Ascending aorta (tissue), 2 donors: ENCODE data around the gene STX2. TPM values are rescaled to one million over a fixed set of nuclear protein-coding genes. Genes with fewer than 3 reads are reported as not detected.
A peak's percentile ranks its signal among the peaks of the same experiment; 100 is the strongest.
"Not testable (repeated sequence)": the region's sequence is repeated elsewhere in the genome, so short reads cannot be mapped to it uniquely, and the experiment has no call there.

Source experiments
- DNase-seq, 2 donors: peaks; one replicate each; pipeline ENCODE4 v3.0.0-alpha.2; 2019; ENCODE audit warnings: low spot score in 2 of 2
- H3K27ac ChIP-seq, 2 donors: fragments of 200-600 bp; sonication (generic); one replicate each; pipeline ENCODE4 v1.5.1; 2016 to 2017; ENCODE audit warnings: mild to moderate bottlenecking in 1 of 2
- H3K27me3 ChIP-seq: fragments of 200-600 bp; sonication (generic); one replicate; pipeline ENCODE4 v1.5.1; 2017
- H3K36me3 ChIP-seq, 2 donors: fragments of 200-600 bp; sonication (generic); one replicate each; pipeline ENCODE4 v1.5.1; 2016
- H3K4me1 ChIP-seq, 2 donors: fragments of 200-600 bp; sonication (generic); one replicate each; pipeline ENCODE4 v1.5.1; 2016 to 2017; ENCODE audit warnings: mild to moderate bottlenecking in 1 of 2
- H3K4me3 ChIP-seq, 2 donors: fragments of 200-600 bp; sonication (generic); one replicate each; pipeline ENCODE4 v1.5.1; 2016 to 2017; ENCODE audit warnings: mild to moderate bottlenecking in 1 of 2
- H3K9me3 ChIP-seq, 2 donors: fragments of 200-600 bp; sonication (generic); one replicate each; pipeline ENCODE4 v1.5.1; 2016
- intact Hi-C: fragments of 100-400 bp; cut with DNase I; formaldehyde crosslinking; loops from one replicate; pipeline ENCODE4 v1.15.1; 2023
- total RNA-seq: library from RNA; depleted of rRNA; stranded (reverse); fragments of >200 nt; gene quantifications from one replicate; pipeline ENCODE4 v1.1.0, GENCODE V29; 2016
- TF ChIP-seq, protein P1 (sequence below), 3 experiments: fragments of 200-600 bp in 2 of 3; fragments of 450-650 bp in 1 of 3; sonication (generic) in 2 of 3; IDR thresholded peaks; one replicate each; pipeline ENCODE4 v1.5.1; 2016 to 2019; ENCODE audit warnings: antibody characterized with exemption in 3 of 3, mild to moderate bottlenecking in 1 of 3, moderate library complexity in 1 of 3

The STX2 gene
- 16.6 TPM for total RNA-seq

DNA sequence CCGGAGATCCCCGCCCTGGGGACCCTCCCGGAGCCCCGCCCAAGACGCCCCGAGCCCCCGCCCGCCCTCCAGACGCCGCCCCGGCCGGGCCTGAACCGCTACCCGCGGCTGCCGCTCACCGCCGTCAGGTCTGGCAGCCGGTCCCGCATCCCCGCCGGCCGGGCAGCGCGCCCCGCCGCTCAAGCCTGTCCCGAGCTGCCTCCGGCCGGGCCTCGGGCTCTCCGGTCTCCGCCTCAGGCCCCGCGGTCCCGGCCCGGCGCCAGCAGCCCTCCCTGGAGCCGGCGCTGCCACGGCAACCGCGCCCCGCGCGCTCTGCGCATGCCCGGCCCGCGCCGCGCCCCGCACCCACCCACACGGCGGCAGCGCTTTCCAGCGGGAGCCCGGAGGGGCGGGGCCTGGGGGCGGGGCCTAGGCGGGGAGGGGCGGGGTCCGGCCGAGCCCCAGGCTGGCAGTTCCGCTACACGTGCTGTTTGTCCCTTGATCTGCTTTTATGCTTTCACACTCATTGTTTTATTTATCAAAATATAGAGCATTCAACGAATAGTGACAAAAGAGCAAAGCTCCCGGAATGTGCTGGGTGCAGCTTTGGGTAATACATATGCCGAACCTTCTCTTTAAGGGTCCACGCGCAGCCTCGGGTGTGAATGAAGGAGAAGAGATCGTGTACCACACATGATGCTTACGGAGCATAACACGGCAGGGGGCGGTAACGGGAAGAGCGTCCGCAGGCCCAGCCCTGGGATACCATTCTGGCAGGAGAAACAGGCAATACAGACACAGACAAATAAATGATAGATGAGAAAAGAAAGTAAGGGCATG is at the start of gene STX2:
TSS of gene STX2 (minus strand) at position 300 of the 819 bp plus-strand sequence. CDS start at position 149, 151 bp downstream.
- no peaks in the 10 kb centered on the region for H3K9me3 ChIP-seq
- peak; percentile 31 to 92 for DNase-seq
- peak within 1 kb of the TSS; percentile 93 to 100 for H3K4me3 ChIP-seq
- H3K27me3 ChIP-seq: no peaks in the 10 kb centered on the region
- intact Hi-C loops: loop anchor here (1.0 to 2.0 kb wide), 2 partner anchors 20 to 32 kb away; no protein-coding TSS in a partner anchor
- H3K4me1 ChIP-seq: peaks cover 5 to 8% of the 10 kb centered on the region in 2 donors
- TF ChIP-seq, protein P1, sequence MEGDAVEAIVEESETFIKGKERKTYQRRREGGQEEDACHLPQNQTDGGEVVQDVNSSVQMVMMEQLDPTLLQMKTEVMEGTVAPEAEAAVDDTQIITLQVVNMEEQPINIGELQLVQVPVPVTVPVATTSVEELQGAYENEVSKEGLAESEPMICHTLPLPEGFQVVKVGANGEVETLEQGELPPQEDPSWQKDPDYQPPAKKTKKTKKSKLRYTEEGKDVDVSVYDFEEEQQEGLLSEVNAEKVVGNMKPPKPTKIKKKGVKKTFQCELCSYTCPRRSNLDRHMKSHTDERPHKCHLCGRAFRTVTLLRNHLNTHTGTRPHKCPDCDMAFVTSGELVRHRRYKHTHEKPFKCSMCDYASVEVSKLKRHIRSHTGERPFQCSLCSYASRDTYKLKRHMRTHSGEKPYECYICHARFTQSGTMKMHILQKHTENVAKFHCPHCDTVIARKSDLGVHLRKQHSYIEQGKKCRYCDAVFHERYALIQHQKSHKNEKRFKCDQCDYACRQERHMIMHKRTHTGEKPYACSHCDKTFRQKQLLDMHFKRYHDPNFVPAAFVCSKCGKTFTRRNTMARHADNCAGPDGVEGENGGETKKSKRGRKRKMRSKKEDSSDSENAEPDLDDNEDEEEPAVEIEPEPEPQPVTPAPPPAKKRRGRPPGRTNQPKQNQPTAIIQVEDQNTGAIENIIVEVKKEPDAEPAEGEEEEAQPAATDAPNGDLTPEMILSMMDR (IDR thresholded peaks at IDR 0.05): peak in 2 of 3 experiments; percentile 29 to 30
- H3K27ac ChIP-seq: peak within 1 kb of the TSS; percentile 64 to 75
- no peaks in the 10 kb centered on the region for H3K36me3 ChIP-seq

DNA sequence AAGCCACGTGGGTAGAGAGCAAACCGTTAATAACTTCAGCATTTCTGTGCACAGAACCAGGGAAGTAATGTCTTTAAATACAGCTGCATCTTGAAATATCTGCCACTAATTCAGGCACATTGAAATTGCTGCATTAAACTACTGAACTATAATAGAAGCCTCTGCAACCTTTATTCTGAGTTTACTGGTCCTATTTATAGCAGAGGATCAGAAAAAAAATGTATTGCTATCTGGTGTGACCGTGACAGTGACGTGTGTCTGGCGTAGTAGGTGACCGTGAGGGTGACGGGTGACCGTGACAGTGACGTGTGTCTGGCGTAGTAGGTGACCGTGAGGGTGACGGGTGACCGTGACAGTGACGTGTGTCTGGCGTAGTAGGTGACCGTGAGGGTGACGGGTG is 48.1 kb upstream of the STX2 start:
- H3K4me1 ChIP-seq, H3K4me3 ChIP-seq, DNase-seq, H3K9me3 ChIP-seq, H3K27ac ChIP-seq, H3K36me3 ChIP-seq, intact Hi-C loops, H3K27me3 ChIP-seq: not testable (repeated sequence)

DNA sequence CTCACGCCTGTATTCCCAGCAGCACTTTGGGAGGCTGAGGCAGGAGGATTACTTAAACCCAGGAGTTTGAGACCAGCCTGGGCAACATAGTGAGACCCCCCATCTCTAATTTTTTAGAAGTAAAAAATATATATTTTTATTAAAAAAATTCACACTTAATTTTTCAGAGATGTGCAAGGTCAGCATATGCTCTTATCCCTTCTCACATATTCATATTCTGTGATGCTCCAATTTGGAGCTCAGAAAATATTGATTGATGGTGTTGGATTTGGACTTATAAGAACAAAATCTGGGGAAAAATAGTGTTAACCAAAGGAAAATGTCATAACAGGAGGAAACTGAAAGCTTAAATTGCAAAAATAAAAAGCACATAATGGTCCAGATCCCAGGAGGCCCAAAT is 42.5 kb upstream of the STX2 start:
- intact Hi-C loops: no loop called here
- DNase-seq: no peak
- no peaks in the 10 kb centered on the region for H3K9me3 ChIP-seq
- H3K36me3 ChIP-seq: peaks cover 3 to 8% of the 10 kb centered on the region in 2 donors
- no peaks in the 10 kb centered on the region for H3K27me3 ChIP-seq
- no peak overlapping the region for H3K4me3 ChIP-seq
- H3K27ac ChIP-seq: no peak overlapping the region
- TF ChIP-seq, protein P1 (IDR thresholded peaks at IDR 0.05): no peak
- no peaks in the 10 kb centered on the region for H3K4me1 ChIP-seq

DNA sequence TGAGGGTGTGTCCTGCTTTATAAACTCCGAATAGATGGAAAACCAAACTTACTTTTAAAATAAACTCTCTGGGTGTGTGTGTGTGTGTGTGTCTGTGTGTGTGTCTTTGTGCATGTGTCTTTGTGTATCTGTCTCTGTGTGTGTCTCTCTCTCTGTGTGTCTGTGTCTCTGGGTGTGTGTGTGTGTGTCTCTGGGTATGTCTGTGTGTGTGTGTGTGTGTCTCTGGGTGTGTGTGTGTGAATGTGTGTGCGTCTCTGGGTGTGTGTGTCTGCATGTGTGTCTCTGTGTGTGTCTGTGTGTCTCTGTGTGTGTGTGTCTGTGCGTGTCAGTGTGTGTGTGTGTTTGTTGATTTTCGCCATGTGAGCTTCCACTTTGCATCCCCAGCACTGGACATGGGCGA is 42.0 kb upstream of the STX2 start:
- no peaks in the 10 kb centered on the region for H3K9me3 ChIP-seq
- H3K27me3 ChIP-seq: no peaks in the 10 kb centered on the region
- intact Hi-C loops: no loop called here
- no peak overlapping the region for H3K27ac ChIP-seq
- H3K4me1 ChIP-seq: no peaks in the 10 kb centered on the region
- DNase-seq: no peak
- TF ChIP-seq, protein P1 (IDR thresholded peaks at IDR 0.05): no peak
- H3K4me3 ChIP-seq: no peak overlapping the region
- H3K36me3 ChIP-seq: peaks cover 8 to 13% of the 10 kb centered on the region in 2 donors

DNA sequence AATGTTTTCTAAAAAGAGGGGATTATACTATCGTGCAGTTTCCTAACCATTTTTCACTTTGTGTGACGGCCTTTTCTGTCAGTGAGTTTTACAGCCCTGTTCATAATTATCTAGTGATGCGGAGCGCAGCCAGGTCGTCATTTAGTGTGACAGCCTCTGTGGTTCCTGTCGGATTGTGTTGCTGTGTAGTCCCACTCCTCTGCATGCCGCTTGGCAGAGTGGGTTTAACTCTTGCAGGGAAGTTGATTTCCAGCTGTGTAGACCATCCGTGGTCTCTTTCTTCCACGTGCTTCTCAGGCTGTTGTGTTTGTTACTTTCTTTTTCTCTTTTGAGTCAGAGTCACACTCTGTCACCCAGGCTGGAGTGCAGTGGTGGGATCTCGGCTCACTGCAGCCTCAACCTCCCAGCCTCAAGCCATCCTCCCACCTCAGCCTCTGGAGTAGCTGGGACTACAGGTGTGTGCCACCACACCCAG is 41.4 kb upstream of the STX2 start:
- H3K27ac ChIP-seq: no peak overlapping the region
- H3K36me3 ChIP-seq: peaks cover 14 to 19% of the 10 kb centered on the region in 2 donors
- intact Hi-C loops: no loop called here
- H3K4me3 ChIP-seq: no peak overlapping the region
- no peaks in the 10 kb centered on the region for H3K4me1 ChIP-seq
- H3K9me3 ChIP-seq: no peaks in the 10 kb centered on the region
- TF ChIP-seq, protein P1 (IDR thresholded peaks at IDR 0.05): no peak
- H3K27me3 ChIP-seq: no peaks in the 10 kb centered on the region
- no peak for DNase-seq

DNA sequence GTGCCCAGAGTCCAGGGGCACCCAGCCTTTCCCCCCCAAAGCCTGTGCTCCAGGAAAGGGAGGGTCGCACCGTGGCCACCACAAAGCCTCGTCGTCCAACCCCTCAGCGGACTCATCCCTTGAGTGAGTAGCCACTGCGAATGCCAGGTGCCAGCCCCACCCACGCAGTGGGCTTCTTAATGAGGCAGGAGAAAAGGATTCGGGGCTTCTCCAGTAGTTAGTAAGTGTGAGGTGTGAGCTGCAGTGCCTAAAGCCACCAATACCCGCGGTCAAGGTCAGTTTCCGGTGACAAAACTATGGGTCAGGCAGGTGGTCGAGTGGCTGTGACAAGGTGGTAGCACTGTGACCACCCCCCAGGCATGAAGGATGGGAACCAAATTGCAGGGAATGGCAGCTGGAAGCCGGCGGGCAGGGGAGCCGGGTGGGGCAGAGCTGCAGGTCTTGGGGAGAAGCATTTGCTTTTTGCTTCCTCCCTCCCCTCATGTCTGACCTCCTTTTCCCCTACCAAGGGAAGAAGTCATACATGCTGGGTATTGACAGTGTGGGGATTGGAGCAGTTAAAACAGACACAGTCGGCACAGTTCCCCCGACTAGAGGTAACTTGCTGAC is 40.8 kb upstream of the STX2 start:
- no peaks in the 10 kb centered on the region for H3K4me1 ChIP-seq
- no peak for DNase-seq
- H3K27me3 ChIP-seq: no peaks in the 10 kb centered on the region
- no peaks in the 10 kb centered on the region for H3K9me3 ChIP-seq
- TF ChIP-seq, protein P1 (IDR thresholded peaks at IDR 0.05): no peak
- intact Hi-C loops: no loop called here
- H3K4me3 ChIP-seq: no peak overlapping the region
- H3K36me3 ChIP-seq: peaks cover 19 to 25% of the 10 kb centered on the region in 2 donors
- H3K27ac ChIP-seq: no peak overlapping the region
